Right lobe of liver (tissue), 4 donors: ENCODE data around the gene SIL1.

Source experiments
- CTCF ChIP-seq, 4 donors: fragments of 200-600 bp in 3 of 4; fragments of 450-650 bp in 1 of 4; IDR thresholded peaks; one replicate each; pipeline versions ENCODE4 v1.5.1 to v1.8.0; 2016 to 2022; ENCODE audit warnings: antibody characterized with exemption in 4 of 4, mild to moderate bottlenecking in 2 of 4
- POLR2A ChIP-seq: fragments of 450-650 bp; IDR thresholded peaks from one replicate; pipeline ENCODE4 v1.6.1; 2017; ENCODE audit warnings: antibody characterized with exemption, mild to moderate bottlenecking
- donor health status: DM: no; HTN: no; CAD: no.
- donor health status: DM: no; HTN: no; CAD: no.
- donor health status: DM: no; HTN: yes; CAD: no.

DNA sequence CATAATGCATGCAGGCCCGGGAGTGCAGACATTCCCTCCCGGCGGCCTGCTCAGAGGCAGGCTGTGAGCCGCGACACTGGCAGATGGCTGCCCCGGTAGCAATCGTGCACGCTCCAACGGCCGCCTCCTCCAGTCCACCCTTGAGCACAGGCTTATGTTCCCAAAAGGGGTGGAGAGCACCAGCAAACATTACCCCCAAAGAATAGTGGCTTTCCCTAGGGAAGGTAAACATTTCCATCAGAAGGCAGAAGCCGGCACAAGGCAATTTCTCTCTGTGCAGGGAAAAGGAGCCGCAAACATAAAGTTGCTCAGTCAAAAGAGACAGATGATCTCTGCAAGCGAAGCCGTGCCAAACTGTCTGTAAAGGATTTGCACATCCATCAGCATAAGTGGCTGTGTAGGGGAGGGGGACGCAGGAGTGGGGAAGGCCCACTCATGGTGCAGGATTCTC is 92.5 kb downstream of the SIL1 start:
- TF ChIP-seq CTCF (IDR thresholded peaks at IDR 0.05), result no peak
- no peak for TF ChIP-seq POLR2A
